SW 1271 (cell line): ENCODE data around the gene PABPN1L.
"Not testable (repeated sequence)": the region's sequence is repeated elsewhere in the genome, so short reads cannot be mapped to it uniquely, and the experiment has no call there.

ENCODE experiments used
- DNase-seq, 2 experiments: peaks; one replicate each; lab custom pipeline; 2025; lab: John Stamatoyannopoulos, UW

Gene PABPN1L

DNA sequence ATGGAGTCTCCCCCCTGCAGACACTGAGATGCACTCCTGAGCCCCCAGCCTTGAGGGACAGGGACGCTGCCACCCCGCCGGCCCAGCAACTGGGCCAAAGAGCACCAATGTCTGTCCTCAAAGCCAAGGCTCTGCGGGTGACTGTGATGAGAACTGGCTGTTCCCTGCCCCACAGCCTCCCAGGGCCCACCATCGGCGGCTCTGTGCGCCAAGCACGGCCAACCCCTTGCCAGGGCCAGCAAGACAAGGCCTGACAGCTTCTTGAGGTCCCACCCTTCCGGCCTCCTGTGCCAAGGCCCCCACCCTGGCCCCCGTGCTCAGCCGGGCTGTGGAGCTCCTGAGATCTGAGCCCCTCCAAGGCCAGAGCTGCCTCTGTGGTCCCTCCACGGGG is 34.2 kb upstream of the PABPN1L start:
- no peak for DNase-seq

DNA sequence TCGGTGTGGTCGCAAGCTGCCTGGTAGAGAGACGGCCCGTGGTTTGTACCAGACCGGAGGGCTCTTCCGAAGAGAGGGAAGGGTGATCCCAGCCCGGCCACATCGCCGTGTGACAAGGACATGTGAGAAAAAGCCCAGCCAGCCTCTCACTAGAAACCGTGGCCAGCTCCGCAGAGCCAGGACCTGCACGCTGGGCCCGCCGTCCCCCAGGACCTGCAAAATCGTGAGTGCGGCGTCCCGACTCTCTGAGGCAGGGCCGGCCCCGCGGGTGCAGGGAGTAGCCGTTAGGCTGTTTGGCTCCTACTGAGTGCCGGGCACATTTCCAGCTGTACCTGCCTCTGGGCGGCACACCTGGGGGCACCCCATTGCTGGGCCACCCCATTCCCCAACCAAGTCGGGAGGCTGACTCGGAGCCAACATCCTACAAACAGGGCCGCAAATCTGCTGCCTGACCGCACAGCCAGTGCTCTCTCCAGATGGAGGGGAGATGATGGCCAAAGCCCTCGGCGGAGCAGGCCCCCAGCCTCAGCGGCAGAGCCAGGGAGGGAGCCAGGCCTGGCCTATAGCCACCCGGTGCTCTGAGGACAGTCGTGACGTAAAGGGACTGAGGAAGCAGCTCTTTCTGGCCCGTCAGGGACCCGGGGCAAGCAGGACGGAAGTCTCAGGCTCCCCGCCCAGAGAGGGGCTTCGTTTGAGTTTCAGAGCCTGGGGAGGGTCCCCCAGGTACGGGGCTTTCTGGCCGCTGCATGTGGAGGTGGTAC is 33.6 kb upstream of the PABPN1L start:
- DNase-seq: no peak

DNA sequence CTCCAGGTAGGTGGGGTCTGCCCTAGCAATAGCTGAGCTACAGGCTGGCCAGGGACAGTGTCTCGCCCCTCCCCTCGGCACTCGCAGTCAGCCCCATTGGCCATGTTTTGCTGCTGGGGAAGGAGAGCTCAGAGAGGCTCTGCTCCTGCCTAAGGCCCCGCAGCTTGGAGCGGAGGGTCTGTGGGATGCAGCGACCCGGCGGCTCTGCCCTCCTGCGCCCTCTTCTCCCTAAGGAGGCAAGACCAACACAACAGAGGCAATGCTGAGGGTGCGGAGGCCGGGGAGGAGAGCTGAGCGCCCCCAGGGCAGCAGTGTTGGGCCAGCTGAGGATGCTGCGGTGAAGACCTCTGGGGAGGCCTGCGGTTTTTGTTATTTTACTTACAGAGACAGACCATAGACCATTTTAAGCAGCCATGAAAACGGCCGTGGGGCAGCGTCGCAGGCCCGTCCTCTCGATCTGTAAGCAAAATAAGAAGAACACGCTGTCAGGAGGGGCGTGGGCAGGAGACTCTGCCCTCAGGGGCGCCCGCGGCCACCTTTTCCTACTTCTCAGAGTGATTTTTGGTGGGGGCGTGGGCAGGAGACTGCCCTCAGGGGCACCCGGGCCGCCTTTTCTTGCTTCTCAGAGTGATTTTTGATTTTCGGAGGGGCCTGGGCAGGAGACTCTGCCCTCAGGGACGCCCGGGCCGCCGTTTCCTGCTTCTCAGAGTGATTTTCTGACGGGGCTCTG is 31.4 kb upstream of the PABPN1L start:
- no peak for DNase-seq

DNA sequence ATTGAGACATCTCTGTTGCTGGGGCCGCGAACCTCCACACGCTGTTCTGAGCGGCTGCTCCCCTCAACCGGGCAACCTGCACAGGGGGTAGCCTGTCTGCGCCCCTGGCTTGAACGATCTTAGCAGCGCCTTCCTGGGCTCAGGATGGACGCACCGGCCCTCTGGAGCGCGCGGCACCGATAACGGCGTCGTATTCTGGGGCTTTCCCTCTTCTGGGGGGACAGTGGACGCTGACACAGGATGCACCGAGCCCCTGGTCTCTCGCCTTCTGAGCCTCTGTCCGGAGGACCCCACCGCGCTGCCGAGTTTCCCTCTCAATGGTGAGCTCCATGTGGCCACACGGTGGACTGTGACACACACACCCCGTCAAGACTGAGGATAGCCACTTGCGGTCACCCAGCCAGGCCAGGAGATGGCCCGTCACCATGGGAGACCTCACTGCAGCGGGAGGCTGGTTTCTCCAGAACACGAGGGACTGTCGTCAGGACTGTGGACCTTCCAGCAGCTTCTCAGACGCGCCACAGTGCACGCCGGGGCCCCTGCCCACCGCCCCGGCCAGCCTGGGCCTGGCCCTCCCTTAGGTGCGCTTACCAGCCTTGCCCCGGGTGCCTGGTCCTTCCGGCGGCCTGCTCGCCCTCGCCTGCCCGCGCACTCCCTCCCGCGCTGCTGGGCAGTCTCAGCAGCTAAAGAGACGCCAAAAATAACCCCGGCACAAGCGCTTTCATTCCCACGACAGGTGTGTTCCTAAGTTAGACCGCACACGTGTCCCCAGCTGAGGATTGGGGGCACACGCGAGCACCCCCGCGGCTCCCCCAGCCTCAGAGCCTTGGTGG is 30.0 kb upstream of the PABPN1L start:
- no peak for DNase-seq

DNA sequence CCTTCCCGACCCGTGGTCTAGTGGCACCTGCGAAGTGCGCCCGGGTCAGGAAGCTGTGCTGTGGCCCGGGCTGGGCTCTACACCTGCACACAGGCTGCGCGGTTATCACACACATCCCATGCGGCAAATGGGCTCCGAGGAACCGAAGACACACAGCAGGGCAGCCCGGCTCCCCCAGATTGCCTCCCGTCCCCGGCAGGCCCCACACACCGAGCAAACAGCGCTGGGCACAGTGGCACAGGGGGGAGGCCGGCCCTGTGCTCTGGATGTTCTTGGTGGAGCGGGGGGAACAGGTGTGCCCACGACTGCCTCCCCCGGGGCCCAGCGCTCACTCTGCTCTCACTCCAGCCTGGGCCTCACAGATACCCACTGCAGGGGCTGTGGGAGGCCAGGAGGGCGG is 28.9 kb upstream of the PABPN1L start:
- no peak for DNase-seq

DNA sequence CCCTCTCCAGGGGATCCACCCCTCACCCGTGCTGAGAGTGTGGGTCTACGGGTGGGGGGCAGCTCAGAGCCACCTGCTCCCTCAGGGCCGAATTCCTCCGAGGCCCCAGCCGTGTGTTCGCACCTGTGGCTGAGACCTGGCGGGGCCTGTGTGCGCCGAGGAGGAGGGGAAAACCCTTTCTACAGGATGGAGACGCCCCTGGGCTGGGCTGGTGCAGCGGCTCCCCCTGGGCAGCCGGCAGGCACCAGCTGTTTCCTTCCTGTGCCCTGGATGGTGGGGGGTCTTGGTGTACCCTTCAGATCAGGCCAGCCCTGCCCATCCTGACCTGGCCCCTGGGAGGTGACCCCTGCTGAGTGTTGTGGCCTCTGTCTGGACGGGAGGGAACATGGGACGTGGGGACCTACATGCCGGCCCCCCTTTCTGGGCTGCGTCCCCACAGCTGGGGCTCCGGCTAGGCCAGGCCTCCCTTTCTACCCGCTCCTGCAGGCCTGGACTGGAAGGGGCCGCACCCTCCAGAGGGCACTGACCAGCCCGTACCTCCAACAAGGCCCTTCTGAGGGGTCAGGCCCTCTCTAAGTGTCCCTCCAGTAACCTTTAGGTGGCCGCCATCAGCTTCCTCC is 28.3 kb upstream of the PABPN1L start:
- no peak for DNase-seq

DNA sequence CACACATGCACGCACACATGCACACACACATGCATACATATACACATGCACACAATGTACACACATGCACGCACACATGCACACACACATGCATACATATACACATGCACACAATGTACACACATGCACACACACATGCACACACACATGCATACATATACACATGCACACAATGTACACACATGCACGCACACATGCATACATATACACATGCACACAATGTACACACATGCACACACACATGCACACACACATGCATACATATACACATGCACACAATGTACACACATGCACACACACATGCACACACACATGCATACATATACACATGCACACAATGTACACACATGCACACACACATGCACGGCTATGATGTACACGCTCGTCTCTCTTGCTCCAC is 27.8 kb upstream of the PABPN1L start:
- not testable (repeated sequence) for DNase-seq

- DNase-seq: no peak
Observed at GRCh38 chr16:88893127-88893968, 26.9 kb upstream of the PABPN1L start.

GRCh38 chr16:88892065-88892464 is 25.6 kb upstream of the PABPN1L start:
- no peak for DNase-seq

DNA sequence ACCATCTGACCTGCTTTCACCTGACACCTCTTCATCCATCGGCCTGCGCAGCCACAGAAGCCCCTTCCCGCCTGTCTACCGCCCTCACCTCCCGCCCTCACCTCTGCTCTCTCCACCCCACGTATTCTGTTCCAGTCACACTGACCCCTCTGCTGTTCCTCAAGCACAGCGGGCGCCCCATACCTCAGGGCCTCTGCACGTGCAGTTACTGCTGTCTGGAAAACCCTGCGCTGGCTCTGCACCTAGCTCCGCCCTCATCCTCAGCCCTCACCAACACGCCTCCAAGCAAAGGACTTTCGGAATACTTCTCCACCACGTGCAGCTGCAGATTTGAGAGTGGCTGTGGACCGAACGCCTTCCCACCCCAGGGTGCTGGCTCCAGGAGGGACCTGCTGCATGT is 24.6 kb upstream of the PABPN1L start:
- no peak for DNase-seq

- not testable (repeated sequence) for DNase-seq
Observed at GRCh38 chr16:88889702-88890352, 23.4 kb upstream of the PABPN1L start.

- DNase-seq: no peak
Observed at GRCh38 chr16:88888461-88889387, 22.3 kb upstream of the PABPN1L start.

- no peak for DNase-seq
Observed at GRCh38 chr16:88888057-88888456, 21.6 kb upstream of the PABPN1L start.

GRCh38 chr16:88886845-88887521 is 20.5 kb upstream of the PABPN1L start:
- DNase-seq: no peak

- no peak for DNase-seq
Observed at GRCh38 chr16:88886420-88886844, 20.0 kb upstream of the PABPN1L start.

DNA sequence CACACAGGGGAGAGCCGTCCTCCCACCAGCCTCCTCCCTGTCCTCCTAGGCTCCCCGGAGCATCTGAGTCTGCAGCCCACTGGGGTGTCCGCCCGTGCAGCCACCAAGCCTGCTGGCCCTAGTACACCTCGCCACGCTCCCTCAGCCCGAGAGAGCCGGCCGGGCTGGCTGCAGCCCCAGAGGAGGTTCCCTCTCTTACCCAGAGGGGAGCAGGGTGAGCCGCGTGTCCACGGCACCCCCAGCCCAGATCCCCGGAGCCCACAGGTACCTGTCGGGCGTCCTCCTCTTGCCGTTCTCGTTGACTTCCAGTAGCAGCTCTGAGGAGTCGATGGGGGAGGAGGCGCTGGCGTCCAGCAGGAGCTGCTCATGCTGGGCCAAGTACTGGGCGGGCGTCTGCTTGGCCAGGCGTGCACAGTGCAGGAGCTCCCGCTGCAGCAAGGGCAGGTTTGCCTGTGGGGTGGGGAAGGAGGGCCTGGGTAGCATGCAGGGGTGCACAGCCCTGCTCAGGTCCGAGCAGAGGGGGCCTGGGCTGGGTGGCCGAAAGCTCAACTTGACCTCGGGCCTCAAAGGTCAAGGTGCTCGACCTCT is 19.3 kb upstream of the PABPN1L start:
- DNase-seq: no peak

GRCh38 chr16:88884569-88885271 is 18.3 kb upstream of the PABPN1L start:
- no peak for DNase-seq

DNA sequence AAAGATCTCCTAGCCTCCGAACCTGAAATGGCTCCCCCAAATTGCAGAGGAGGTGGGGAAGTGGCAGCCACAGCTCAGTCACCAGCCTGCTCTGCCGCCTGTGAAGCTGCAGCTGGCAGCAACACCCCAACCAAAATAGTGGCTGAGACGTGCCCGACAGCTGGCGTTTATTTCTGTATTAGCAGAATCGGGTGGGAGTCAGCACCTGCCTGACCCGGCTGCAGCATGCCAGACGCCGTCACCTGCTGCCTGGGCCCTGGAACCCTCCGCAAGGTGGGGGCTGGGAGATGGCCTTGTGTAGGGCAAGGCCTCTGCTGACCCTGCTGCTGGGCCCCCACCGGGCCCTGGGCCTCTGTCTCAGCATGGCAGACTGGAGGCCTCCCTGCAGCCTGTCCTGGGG is 17.5 kb upstream of the PABPN1L start:
- DNase-seq: no peak
